ENCODE results near the gene SCARB2.

DNA sequence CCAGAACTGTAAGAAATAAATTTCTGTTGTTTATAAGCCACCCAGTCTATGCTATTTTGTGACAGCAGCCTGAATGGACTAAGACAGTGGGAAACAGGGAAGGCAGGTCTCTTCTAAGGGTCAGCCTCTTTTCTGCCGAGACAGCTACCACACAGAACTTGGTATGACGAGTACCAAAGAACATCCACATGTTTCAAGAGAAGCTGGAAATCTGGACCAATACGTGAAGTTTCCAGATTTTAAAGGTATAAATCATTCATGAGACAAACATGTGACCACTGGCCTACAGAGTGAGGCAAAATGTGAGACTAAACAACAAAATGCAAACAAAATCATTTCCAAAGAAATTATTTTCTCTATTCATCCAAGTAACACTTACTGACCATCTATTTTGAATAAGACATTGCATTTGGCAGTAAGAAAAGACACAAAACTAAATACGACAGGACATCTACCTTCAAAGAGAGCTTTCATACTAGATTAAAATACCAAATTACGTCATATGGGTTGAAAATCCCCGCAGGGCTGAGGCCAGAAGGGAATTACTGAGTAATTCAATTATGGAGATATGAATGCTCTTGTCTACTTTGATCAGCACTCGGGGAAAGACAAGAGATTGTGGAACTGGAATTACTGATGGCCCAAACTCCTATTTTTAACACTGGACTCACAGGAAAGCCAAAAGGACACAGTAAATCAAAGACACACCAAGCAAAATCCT, 7.2 kb downstream of the SCARB2 start:
- no peak for TF ChIP-seq CREB1 (CRISPR knock-in tag; IDR thresholded peaks at IDR 0.05; ENCODE audit: low read depth)
- TF ChIP-seq, protein P1, sequence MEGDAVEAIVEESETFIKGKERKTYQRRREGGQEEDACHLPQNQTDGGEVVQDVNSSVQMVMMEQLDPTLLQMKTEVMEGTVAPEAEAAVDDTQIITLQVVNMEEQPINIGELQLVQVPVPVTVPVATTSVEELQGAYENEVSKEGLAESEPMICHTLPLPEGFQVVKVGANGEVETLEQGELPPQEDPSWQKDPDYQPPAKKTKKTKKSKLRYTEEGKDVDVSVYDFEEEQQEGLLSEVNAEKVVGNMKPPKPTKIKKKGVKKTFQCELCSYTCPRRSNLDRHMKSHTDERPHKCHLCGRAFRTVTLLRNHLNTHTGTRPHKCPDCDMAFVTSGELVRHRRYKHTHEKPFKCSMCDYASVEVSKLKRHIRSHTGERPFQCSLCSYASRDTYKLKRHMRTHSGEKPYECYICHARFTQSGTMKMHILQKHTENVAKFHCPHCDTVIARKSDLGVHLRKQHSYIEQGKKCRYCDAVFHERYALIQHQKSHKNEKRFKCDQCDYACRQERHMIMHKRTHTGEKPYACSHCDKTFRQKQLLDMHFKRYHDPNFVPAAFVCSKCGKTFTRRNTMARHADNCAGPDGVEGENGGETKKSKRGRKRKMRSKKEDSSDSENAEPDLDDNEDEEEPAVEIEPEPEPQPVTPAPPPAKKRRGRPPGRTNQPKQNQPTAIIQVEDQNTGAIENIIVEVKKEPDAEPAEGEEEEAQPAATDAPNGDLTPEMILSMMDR (conservative IDR thresholded peaks at IDR 0.05; ENCODE audit: low read depth in 2 of 2): no peak
- TF ChIP-seq EZH2 (IDR thresholded peaks at IDR 0.05; ENCODE audit: low read depth, unreplicated experiment): no peak
- TF ChIP-seq POLR2AphosphoS5 (IDR thresholded peaks at IDR 0.05; ENCODE audit: low read depth): no peak
- TF ChIP-seq JUNB (IDR thresholded peaks at IDR 0.05; ENCODE audit: unreplicated experiment): no peak
- TF ChIP-seq, protein P2, sequence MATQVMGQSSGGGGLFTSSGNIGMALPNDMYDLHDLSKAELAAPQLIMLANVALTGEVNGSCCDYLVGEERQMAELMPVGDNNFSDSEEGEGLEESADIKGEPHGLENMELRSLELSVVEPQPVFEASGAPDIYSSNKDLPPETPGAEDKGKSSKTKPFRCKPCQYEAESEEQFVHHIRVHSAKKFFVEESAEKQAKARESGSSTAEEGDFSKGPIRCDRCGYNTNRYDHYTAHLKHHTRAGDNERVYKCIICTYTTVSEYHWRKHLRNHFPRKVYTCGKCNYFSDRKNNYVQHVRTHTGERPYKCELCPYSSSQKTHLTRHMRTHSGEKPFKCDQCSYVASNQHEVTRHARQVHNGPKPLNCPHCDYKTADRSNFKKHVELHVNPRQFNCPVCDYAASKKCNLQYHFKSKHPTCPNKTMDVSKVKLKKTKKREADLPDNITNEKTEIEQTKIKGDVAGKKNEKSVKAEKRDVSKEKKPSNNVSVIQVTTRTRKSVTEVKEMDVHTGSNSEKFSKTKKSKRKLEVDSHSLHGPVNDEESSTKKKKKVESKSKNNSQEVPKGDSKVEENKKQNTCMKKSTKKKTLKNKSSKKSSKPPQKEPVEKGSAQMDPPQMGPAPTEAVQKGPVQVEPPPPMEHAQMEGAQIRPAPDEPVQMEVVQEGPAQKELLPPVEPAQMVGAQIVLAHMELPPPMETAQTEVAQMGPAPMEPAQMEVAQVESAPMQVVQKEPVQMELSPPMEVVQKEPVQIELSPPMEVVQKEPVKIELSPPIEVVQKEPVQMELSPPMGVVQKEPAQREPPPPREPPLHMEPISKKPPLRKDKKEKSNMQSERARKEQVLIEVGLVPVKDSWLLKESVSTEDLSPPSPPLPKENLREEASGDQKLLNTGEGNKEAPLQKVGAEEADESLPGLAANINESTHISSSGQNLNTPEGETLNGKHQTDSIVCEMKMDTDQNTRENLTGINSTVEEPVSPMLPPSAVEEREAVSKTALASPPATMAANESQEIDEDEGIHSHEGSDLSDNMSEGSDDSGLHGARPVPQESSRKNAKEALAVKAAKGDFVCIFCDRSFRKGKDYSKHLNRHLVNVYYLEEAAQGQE (IDR thresholded peaks at IDR 0.05; ENCODE audit: unreplicated experiment): no peak
- TF ChIP-seq EZH2phosphoT487 (IDR thresholded peaks at IDR 0.05; ENCODE audit: unreplicated experiment): no peak
- TF ChIP-seq STAT1 (IDR thresholded peaks at IDR 0.05; ENCODE audit: unreplicated experiment): no peak
- TF ChIP-seq, protein P3, sequence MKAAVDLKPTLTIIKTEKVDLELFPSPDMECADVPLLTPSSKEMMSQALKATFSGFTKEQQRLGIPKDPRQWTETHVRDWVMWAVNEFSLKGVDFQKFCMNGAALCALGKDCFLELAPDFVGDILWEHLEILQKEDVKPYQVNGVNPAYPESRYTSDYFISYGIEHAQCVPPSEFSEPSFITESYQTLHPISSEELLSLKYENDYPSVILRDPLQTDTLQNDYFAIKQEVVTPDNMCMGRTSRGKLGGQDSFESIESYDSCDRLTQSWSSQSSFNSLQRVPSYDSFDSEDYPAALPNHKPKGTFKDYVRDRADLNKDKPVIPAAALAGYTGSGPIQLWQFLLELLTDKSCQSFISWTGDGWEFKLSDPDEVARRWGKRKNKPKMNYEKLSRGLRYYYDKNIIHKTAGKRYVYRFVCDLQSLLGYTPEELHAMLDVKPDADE (IDR thresholded peaks at IDR 0.05): no peak
- TF ChIP-seq NANOG (IDR thresholded peaks at IDR 0.05; ENCODE audit: borderline replicate concordance): no peak
- no peak for TF ChIP-seq ZNF114 (CRISPR knock-in tag; IDR thresholded peaks at IDR 0.05)
